ENCODE data around the gene ARL15. TPM values are rescaled to one million over a fixed set of nuclear protein-coding genes. Genes with fewer than 3 reads are reported as not detected.
"Not testable (repeated sequence)": the region's sequence is repeated elsewhere in the genome, so short reads cannot be mapped to it uniquely, and the experiment has no call there.

The ARL15 gene
- total RNA-seq, 1 experiment from 2014 or later = 13.0 TPM

- H2BK12ac ChIP-seq (ENCODE audit: insufficient read length, low read depth, low read length) = no peak overlapping the region
- WGBS (ENCODE audit: extremely low coverage, insufficient read length, low lambda C conversion rate) = no CpG with 5 or more reads among the region's 3 CpGs
- no peaks in the 10 kb centered on the region for H3K79me1 ChIP-seq (ENCODE audit: insufficient read depth, low read depth, low read length, poor library complexity, severe bottlenecking)
- H3K79me2 ChIP-seq (ENCODE audit: insufficient read depth, low read length) = no peaks in the 10 kb centered on the region
- H3K9me3 ChIP-seq (ENCODE audit: control insufficient read depth, low read depth, low read length) = peaks cover 9% of the 10 kb centered on the region
- H3K23me2 ChIP-seq (ENCODE audit: insufficient read length, low read depth, low read length, poor library complexity, severe bottlenecking) = no peaks in the 10 kb centered on the region
- H3K4me1 Mint-ChIP-seq = 0 out of 4 replicates have a peak, but pooled peaks cover 0 to 5% of the 10 kb centered on the region in 2 experiments
- no peak overlapping the region for H2AK5ac ChIP-seq (ENCODE audit: insufficient read length, low read length)
- no peak overlapping the region for H3K56ac ChIP-seq (ENCODE audit: insufficient read length, low read depth, low read length)
- H2BK5ac ChIP-seq (ENCODE audit: insufficient read length, low read length) = no peak overlapping the region
- no peak for DNase-seq
- no peaks in the 10 kb centered on the region for H3K27me3 ChIP-seq (ENCODE audit: insufficient read depth, low read length)
- no peak overlapping the region for H3K4me2 ChIP-seq (ENCODE audit: insufficient read depth, insufficient read length, low read length)
- H3K27ac Mint-ChIP-seq = no peak overlapping the region
- peaks cover 48 to 50% of the 10 kb centered on the region in 2 experiments for H3K9me3 Mint-ChIP-seq
- H3K4ac ChIP-seq (ENCODE audit: low read depth, low read length) = no peak overlapping the region
- H4K20me1 ChIP-seq (ENCODE audit: control insufficient read depth, insufficient read depth, insufficient read length) = no peaks in the 10 kb centered on the region
- no peak overlapping the region for H2AFZ ChIP-seq (ENCODE audit: low read length)
- H3T11ph ChIP-seq (ENCODE audit: low read length) = no peak overlapping the region
- no peak overlapping the region for H2BK20ac ChIP-seq (ENCODE audit: low read depth, low read length, poor library complexity, severe bottlenecking)
- no peak overlapping the region for H4K91ac ChIP-seq (ENCODE audit: insufficient read length, low read depth, low read length)
- H3K18ac ChIP-seq (ENCODE audit: insufficient read length, low read depth, low read length) = no peak overlapping the region
- H3K4me3 Mint-ChIP-seq = no peak overlapping the region
- no peak overlapping the region for H2BK15ac ChIP-seq (ENCODE audit: low read depth, low read length)
- peaks cover 15 to 50% (median 31%) of the 10 kb centered on the region in 3 experiments for H3K36me3 Mint-ChIP-seq (ENCODE audit: insufficient read depth in 1 of 3, low read depth in 3 of 3)
- no peaks in the 10 kb centered on the region for H3K4me1 ChIP-seq (ENCODE audit: insufficient read depth, low read length)
- peaks cover 2% of the 10 kb centered on the region; the same call in 1 of the 2 replicates for H3K27me3 Mint-ChIP-seq (ENCODE audit: low read depth)
- no peak overlapping the region for H3K27ac ChIP-seq (ENCODE audit: insufficient read length, low read depth, low read length)
- no peak overlapping the region for H3K14ac ChIP-seq (ENCODE audit: insufficient read depth, low read length)
- no peak overlapping the region for H3K9ac ChIP-seq (ENCODE audit: extremely low read depth, insufficient read length, low read length)
- no peak overlapping the region for H4K8ac ChIP-seq (replicated peaks; ENCODE audit: insufficient read length, low read depth, low read length)
- TF ChIP-seq, protein P1, sequence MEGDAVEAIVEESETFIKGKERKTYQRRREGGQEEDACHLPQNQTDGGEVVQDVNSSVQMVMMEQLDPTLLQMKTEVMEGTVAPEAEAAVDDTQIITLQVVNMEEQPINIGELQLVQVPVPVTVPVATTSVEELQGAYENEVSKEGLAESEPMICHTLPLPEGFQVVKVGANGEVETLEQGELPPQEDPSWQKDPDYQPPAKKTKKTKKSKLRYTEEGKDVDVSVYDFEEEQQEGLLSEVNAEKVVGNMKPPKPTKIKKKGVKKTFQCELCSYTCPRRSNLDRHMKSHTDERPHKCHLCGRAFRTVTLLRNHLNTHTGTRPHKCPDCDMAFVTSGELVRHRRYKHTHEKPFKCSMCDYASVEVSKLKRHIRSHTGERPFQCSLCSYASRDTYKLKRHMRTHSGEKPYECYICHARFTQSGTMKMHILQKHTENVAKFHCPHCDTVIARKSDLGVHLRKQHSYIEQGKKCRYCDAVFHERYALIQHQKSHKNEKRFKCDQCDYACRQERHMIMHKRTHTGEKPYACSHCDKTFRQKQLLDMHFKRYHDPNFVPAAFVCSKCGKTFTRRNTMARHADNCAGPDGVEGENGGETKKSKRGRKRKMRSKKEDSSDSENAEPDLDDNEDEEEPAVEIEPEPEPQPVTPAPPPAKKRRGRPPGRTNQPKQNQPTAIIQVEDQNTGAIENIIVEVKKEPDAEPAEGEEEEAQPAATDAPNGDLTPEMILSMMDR (conservative IDR thresholded peaks at IDR 0.05) = no peak
- H3K23ac ChIP-seq (ENCODE audit: insufficient read length, low read depth, low read length) = no peak overlapping the region
- no peak overlapping the region for H2BK120ac ChIP-seq (ENCODE audit: low read depth, low read length, poor library complexity, severe bottlenecking)
- no peak overlapping the region for H4K5ac ChIP-seq (ENCODE audit: insufficient read length, low read depth, low read length)
Measured at GRCh38 chr5:53856506-53856905, 453.9 kb downstream of the ARL15 start.

GRCh38 chr5:53836851-53837430, 473.4 kb downstream of the ARL15 start:
- H3K27me3 Mint-ChIP-seq (ENCODE audit: low read depth); H3K23ac ChIP-seq (ENCODE audit: insufficient read length, low read depth, low read length); H4K5ac ChIP-seq (ENCODE audit: insufficient read length, low read depth, low read length); H2BK5ac ChIP-seq (ENCODE audit: insufficient read length, low read length); H3K4me2 ChIP-seq (ENCODE audit: insufficient read depth, insufficient read length, low read length); H3K4me3 Mint-ChIP-seq; H2AFZ ChIP-seq (ENCODE audit: low read length); H3K4ac ChIP-seq (ENCODE audit: low read depth, low read length); H3K27me3 ChIP-seq (ENCODE audit: insufficient read depth, low read length); H2BK12ac ChIP-seq (ENCODE audit: insufficient read length, low read depth, low read length); H2BK15ac ChIP-seq (ENCODE audit: low read depth, low read length); H4K91ac ChIP-seq (ENCODE audit: insufficient read length, low read depth, low read length); H3K18ac ChIP-seq (ENCODE audit: insufficient read length, low read depth, low read length); H3K4me1 ChIP-seq (ENCODE audit: insufficient read depth, low read length); H3K14ac ChIP-seq (ENCODE audit: insufficient read depth, low read length); H2BK120ac ChIP-seq (ENCODE audit: low read depth, low read length, poor library complexity, severe bottlenecking); H3K9me3 ChIP-seq (ENCODE audit: control insufficient read depth, low read depth, low read length); DNase-seq; H3T11ph ChIP-seq (ENCODE audit: low read length); H3K23me2 ChIP-seq (ENCODE audit: insufficient read length, low read depth, low read length, poor library complexity, severe bottlenecking); H3K27ac ChIP-seq (ENCODE audit: insufficient read length, low read depth, low read length); H2AK5ac ChIP-seq (ENCODE audit: insufficient read length, low read length); H2BK20ac ChIP-seq (ENCODE audit: low read depth, low read length, poor library complexity, severe bottlenecking); H3K9ac ChIP-seq (ENCODE audit: extremely low read depth, insufficient read length, low read length); H3K79me2 ChIP-seq (ENCODE audit: insufficient read depth, low read length); H3K79me1 ChIP-seq (ENCODE audit: insufficient read depth, low read depth, low read length, poor library complexity, severe bottlenecking); H4K8ac ChIP-seq (replicated peaks; ENCODE audit: insufficient read length, low read depth, low read length); H3K4me1 Mint-ChIP-seq; H3K56ac ChIP-seq (ENCODE audit: insufficient read length, low read depth, low read length); H4K20me1 ChIP-seq (ENCODE audit: control insufficient read depth, insufficient read depth, insufficient read length); H3K27ac Mint-ChIP-seq: not testable (repeated sequence)
- peaks cover 10 to 40% (median 12%) of the 10 kb centered on the region in 3 experiments for H3K36me3 Mint-ChIP-seq (ENCODE audit: insufficient read depth in 1 of 3, low read depth in 3 of 3)
- WGBS (ENCODE audit: extremely low coverage, insufficient read length, low lambda C conversion rate) = no CpG with 5 or more reads among the region's 19 CpGs
- H3K9me3 Mint-ChIP-seq = peaks cover 24 to 26% of the 10 kb centered on the region in 2 experiments
